Putamen (tissue), 1 donor: ENCODE measurements around the gene PHF1.
A peak's percentile ranks its signal among the peaks of the same experiment; 100 is the strongest.
"Not testable (repeated sequence)": the region's sequence is repeated elsewhere in the genome, so short reads cannot be mapped to it uniquely, and the experiment has no call there.

ENCODE experiments used
- DNase-seq: peaks from one replicate; pipeline ENCODE4 v3.0.0-alpha.2; 2016; ENCODE audit warnings: low spot score

Gene PHF1

GRCh38 chr6:33391922-33392594, 18.8 kb upstream of the PHF1 start:
- DNase-seq, result no peak

GRCh38 chr6:33392595-33392948, 18.2 kb upstream of the PHF1 start:
- DNase-seq, result no peak

GRCh38 chr6:33392979-33393378, 17.8 kb upstream of the PHF1 start:
- no peak for DNase-seq

- no peak for DNase-seq
Observed at GRCh38 chr6:33397541-33397940, 13.3 kb upstream of the PHF1 start.

GRCh38 chr6:33398601-33399000, 12.2 kb upstream of the PHF1 start:
- not testable (repeated sequence) for DNase-seq

GRCh38 chr6:33399881-33400280, 10.9 kb upstream of the PHF1 start:
- not testable (repeated sequence) for DNase-seq

- DNase-seq, result no peak
Observed at GRCh38 chr6:33404884-33405283, 5.9 kb upstream of the PHF1 start.

GRCh38 chr6:33405386-33405940, 5.4 kb upstream of the PHF1 start:
- no peak for DNase-seq

- no peak for DNase-seq
Observed at GRCh38 chr6:33406126-33406525, 4.7 kb upstream of the PHF1 start.

- DNase-seq, result no peak
Observed at GRCh38 chr6:33407132-33407718, 3.6 kb upstream of the PHF1 start.

- peak; percentile 98 for DNase-seq
Observed at GRCh38 chr6:33410050-33410710, 634 bp upstream of the PHF1 start.

- no peak for DNase-seq
Observed at GRCh38 chr6:33411632-33412005, 805 bp downstream of the PHF1 start.

GRCh38 chr6:33412140-33413009, 1.6 kb downstream of the PHF1 start:
- DNase-seq, result no peak

GRCh38 chr6:33413241-33414120, 2.7 kb downstream of the PHF1 start:
- no peak for DNase-seq

- no peak for DNase-seq
Observed at GRCh38 chr6:33414592-33415271, 3.9 kb downstream of the PHF1 start.

GRCh38 chr6:33415831-33416230, 5.0 kb downstream of the PHF1 start:
- no peak for DNase-seq

GRCh38 chr6:33416386-33417127, 5.7 kb downstream of the PHF1 start:
- DNase-seq, result no peak

- no peak for DNase-seq
Observed at GRCh38 chr6:33417128-33417902, 6.5 kb downstream of the PHF1 start.
